ENCODE measurements around the gene FGF3. TPM values are rescaled to one million over a fixed set of nuclear protein-coding genes. Genes with fewer than 3 reads are reported as not detected.

Gene FGF3
- polyA plus RNA-seq, 1 donor (not counting 4 experiments of a cell fraction or from before 2014, with no cell fraction given): not detected

GRCh38 chr11:69807106-69807815, 12.0 kb downstream of the FGF3 start:
- Histone ChIP-seq H3K4me2 (ENCODE audit: control insufficient read depth, extremely low read depth, insufficient read depth, low read depth, low read length) (no peak overlapping the region), H3K9me1 (ENCODE audit: control insufficient read depth, extremely low read depth, insufficient read depth, low read length) (no peaks in the 10 kb centered on the region), H3K9me3 (ENCODE audit: control insufficient read depth, low read depth, low read length) (no peaks in the 10 kb centered on the region), H3K4me3 (ENCODE audit: control insufficient read depth in 2 of 3, extremely low read depth in 1 of 3, insufficient read depth in 2 of 3, low read depth in 1 of 3, low read length in 3 of 3) (no peak overlapping the region), H3K27ac (ENCODE audit: control insufficient read depth, insufficient read depth, low read length) (no peak overlapping the region), H3K79me2 (ENCODE audit: control insufficient read depth, insufficient read depth, low read length) (no peaks in the 10 kb centered on the region), H4K20me1 (ENCODE audit: control insufficient read depth, extremely low read depth, insufficient read depth, low read length) (no peaks in the 10 kb centered on the region), H3K27me3 (ENCODE audit: control insufficient read depth, extremely low read depth, insufficient read depth, low read length) (peaks cover 26% of the 10 kb centered on the region), H2AFZ (ENCODE audit: control insufficient read depth, low read length) (no peak overlapping the region), H3K4me1 (ENCODE audit: control insufficient read depth, extremely low read depth, insufficient read depth, low read length) (no peaks in the 10 kb centered on the region), H3K9ac (ENCODE audit: control insufficient read depth, extremely low read depth, insufficient read depth, low read length) (no peak overlapping the region), H3K36me3 (ENCODE audit: control insufficient read depth in 2 of 2, extremely low read depth in 1 of 2, insufficient read depth in 2 of 2, low read length in 2 of 2) (no peaks in the 10 kb centered on the region)
- DNase-seq (ENCODE audit: low read depth, low spot score) (no peak), FAIRE-seq (no peak)
- no peak for TF ChIP-seq EZH2 (IDR thresholded peaks at IDR 0.05; ENCODE audit: low read length)
- TF ChIP-seq CTCF (optimal IDR thresholded peaks at IDR 0.05 in 1 of 3, IDR thresholded peaks at IDR 0.05 in 1 of 3, conservative IDR thresholded peaks at IDR 0.05 in 1 of 3; ENCODE audit: extremely low read depth in 1 of 3, insufficient read depth in 2 of 3, low read length in 3 of 3): no peak
- dilution Hi-C loops (cut with MboI; ENCODE audit: extremely low pct_ligation_motif_present, low sequenced_read_pairs): no loop called here

GRCh38 chr11:69804769-69805508, 14.3 kb downstream of the FGF3 start:
- H4K20me1 ChIP-seq (ENCODE audit: control insufficient read depth, extremely low read depth, insufficient read depth, low read length): no peaks in the 10 kb centered on the region
- H3K27me3 ChIP-seq (ENCODE audit: control insufficient read depth, extremely low read depth, insufficient read depth, low read length): peaks cover 20% of the 10 kb centered on the region
- no peaks in the 10 kb centered on the region for H3K4me1 ChIP-seq (ENCODE audit: control insufficient read depth, extremely low read depth, insufficient read depth, low read length)
- no peak for FAIRE-seq
- H3K4me2 ChIP-seq (ENCODE audit: control insufficient read depth, extremely low read depth, insufficient read depth, low read depth, low read length): no peak overlapping the region
- H2AFZ ChIP-seq (ENCODE audit: control insufficient read depth, low read length): no peak overlapping the region
- H3K36me3 ChIP-seq (ENCODE audit: control insufficient read depth in 2 of 2, extremely low read depth in 1 of 2, insufficient read depth in 2 of 2, low read length in 2 of 2): no peaks in the 10 kb centered on the region
- no peaks in the 10 kb centered on the region for H3K79me2 ChIP-seq (ENCODE audit: control insufficient read depth, insufficient read depth, low read length)
- dilution Hi-C loops (cut with MboI; ENCODE audit: extremely low pct_ligation_motif_present, low sequenced_read_pairs): no loop called here
- H3K27ac ChIP-seq (ENCODE audit: control insufficient read depth, insufficient read depth, low read length): no peak overlapping the region
- no peak for DNase-seq (ENCODE audit: low read depth, low spot score)
- no peak for TF ChIP-seq CTCF (optimal IDR thresholded peaks at IDR 0.05 in 1 of 3, IDR thresholded peaks at IDR 0.05 in 1 of 3, conservative IDR thresholded peaks at IDR 0.05 in 1 of 3; ENCODE audit: extremely low read depth in 1 of 3, insufficient read depth in 2 of 3, low read length in 3 of 3)
- TF ChIP-seq EZH2 (IDR thresholded peaks at IDR 0.05; ENCODE audit: low read length): no peak
- H3K9me3 ChIP-seq (ENCODE audit: control insufficient read depth, low read depth, low read length): no peaks in the 10 kb centered on the region
- no peak overlapping the region for H3K9ac ChIP-seq (ENCODE audit: control insufficient read depth, extremely low read depth, insufficient read depth, low read length)
- H3K4me3 ChIP-seq (ENCODE audit: control insufficient read depth in 2 of 3, extremely low read depth in 1 of 3, insufficient read depth in 2 of 3, low read depth in 1 of 3, low read length in 3 of 3): no peak overlapping the region
- no peaks in the 10 kb centered on the region for H3K9me1 ChIP-seq (ENCODE audit: control insufficient read depth, extremely low read depth, insufficient read depth, low read length)
